BE2C (cell line): ENCODE results near the gene IFIH1.

Experiments
- DNase-seq: peaks from one replicate; pipeline ENCODE4 v3.0.0-alpha.2; 2020
- H3K27me3 ChIP-seq: fragments of 250-450 bp; sonication (Bioruptor Pico); 2 replicates; pipeline ENCODE4 v1.5.1; 2020; ENCODE audit warnings: mild to moderate bottlenecking
- H3K36me3 ChIP-seq: fragments of 250-450 bp; sonication (Bioruptor Pico); 2 replicates; pipeline ENCODE4 v1.5.1; 2020; ENCODE audit warnings: mild to moderate bottlenecking
- H3K4me1 ChIP-seq: fragments of 250-450 bp; sonication (Bioruptor Pico); 2 replicates; pipeline ENCODE4 v1.5.1; 2020
- H3K4me3 ChIP-seq: 2 replicates; pipeline ENCODE4 v1.5.1; 2011; ENCODE audit warnings: low read depth, low read length
- H3K9me3 ChIP-seq: fragments of 250-450 bp; sonication (Bioruptor Pico); 2 replicates; pipeline ENCODE4 v1.5.1; 2020
- CTCF ChIP-seq: IDR thresholded peaks from 2 replicates; pipeline ENCODE4 v1.5.1; 2012; ENCODE audit warnings: mild to moderate bottlenecking, low read depth, low read length

IFIH1 gene

GRCh38 chr2:162295009-162295408 is 23.5 kb downstream of the IFIH1 start:
- Histone ChIP-seq H3K4me3 (no peak overlapping the region), H3K36me3 (no peaks in the 10 kb centered on the region), H3K9me3 (no peaks in the 10 kb centered on the region), H3K27me3 (no peaks in the 10 kb centered on the region), H3K4me1 (no peaks in the 10 kb centered on the region)
- no peak for TF ChIP-seq CTCF
- DNase-seq: no peak

GRCh38 chr2:162293122-162293786 is 25.2 kb downstream of the IFIH1 start:
- DNase-seq: no peak
- no peak for TF ChIP-seq CTCF
- Histone ChIP-seq H3K36me3 (no peaks in the 10 kb centered on the region), H3K4me3 (no peak overlapping the region), H3K27me3 (no peaks in the 10 kb centered on the region), H3K4me1 (no peaks in the 10 kb centered on the region), H3K9me3 (no peaks in the 10 kb centered on the region)

- Histone ChIP-seq H3K9me3 (no peaks in the 10 kb centered on the region), H3K4me3 (no peak overlapping the region), H3K36me3 (no peaks in the 10 kb centered on the region), H3K27me3 (no peaks in the 10 kb centered on the region), H3K4me1 (no peaks in the 10 kb centered on the region)
- TF ChIP-seq CTCF: no peak
- DNase-seq: no peak
Measured at GRCh38 chr2:162291748-162292147, 26.7 kb downstream of the IFIH1 start.

GRCh38 chr2:162282765-162283425 is 35.6 kb downstream of the IFIH1 start:
- no peak for TF ChIP-seq CTCF
- DNase-seq: no peak
- no peaks in the 10 kb centered on the region for H3K27me3 ChIP-seq
- H3K9me3 ChIP-seq: no peaks in the 10 kb centered on the region
- H3K4me1 ChIP-seq: no peaks in the 10 kb centered on the region
- H3K4me3 ChIP-seq: no peak overlapping the region
- no peaks in the 10 kb centered on the region for H3K36me3 ChIP-seq

GRCh38 chr2:162280654-162281053 is 37.8 kb downstream of the IFIH1 start:
- H3K9me3 ChIP-seq: no peaks in the 10 kb centered on the region
- no peak for TF ChIP-seq CTCF
- H3K27me3 ChIP-seq: no peaks in the 10 kb centered on the region
- H3K36me3 ChIP-seq: no peaks in the 10 kb centered on the region
- no peak overlapping the region for H3K4me3 ChIP-seq
- H3K4me1 ChIP-seq: no peaks in the 10 kb centered on the region
- DNase-seq: no peak

- Histone ChIP-seq H3K4me3 (no peak overlapping the region), H3K27me3 (no peaks in the 10 kb centered on the region), H3K36me3 (no peaks in the 10 kb centered on the region), H3K4me1 (no peaks in the 10 kb centered on the region), H3K9me3 (no peaks in the 10 kb centered on the region)
- TF ChIP-seq CTCF: no peak
- DNase-seq: no peak
Measured at GRCh38 chr2:162277381-162277780, 41.1 kb downstream of the IFIH1 start.
